Choroid plexus epithelial cell (primary cell): ENCODE data around the gene FBN1.

Source experiments
- DNase-seq: peaks from one replicate; pipeline ENCODE4 v3.0.0-alpha.2; 2010; ENCODE audit warnings: low read depth
- H3K4me3 ChIP-seq: 2 replicates; pipeline ENCODE4 v1.5.1; 2011; ENCODE audit warnings: low read depth, mild to moderate bottlenecking, control low read depth, low read length, moderate library complexity
- CTCF ChIP-seq: conservative IDR thresholded peaks from 2 replicates; pipeline ENCODE4 v1.5.1; 2011; ENCODE audit warnings: low read depth, mild to moderate bottlenecking, control low read depth, inconsistent platforms, low read length, moderate library complexity

The FBN1 gene

DNA sequence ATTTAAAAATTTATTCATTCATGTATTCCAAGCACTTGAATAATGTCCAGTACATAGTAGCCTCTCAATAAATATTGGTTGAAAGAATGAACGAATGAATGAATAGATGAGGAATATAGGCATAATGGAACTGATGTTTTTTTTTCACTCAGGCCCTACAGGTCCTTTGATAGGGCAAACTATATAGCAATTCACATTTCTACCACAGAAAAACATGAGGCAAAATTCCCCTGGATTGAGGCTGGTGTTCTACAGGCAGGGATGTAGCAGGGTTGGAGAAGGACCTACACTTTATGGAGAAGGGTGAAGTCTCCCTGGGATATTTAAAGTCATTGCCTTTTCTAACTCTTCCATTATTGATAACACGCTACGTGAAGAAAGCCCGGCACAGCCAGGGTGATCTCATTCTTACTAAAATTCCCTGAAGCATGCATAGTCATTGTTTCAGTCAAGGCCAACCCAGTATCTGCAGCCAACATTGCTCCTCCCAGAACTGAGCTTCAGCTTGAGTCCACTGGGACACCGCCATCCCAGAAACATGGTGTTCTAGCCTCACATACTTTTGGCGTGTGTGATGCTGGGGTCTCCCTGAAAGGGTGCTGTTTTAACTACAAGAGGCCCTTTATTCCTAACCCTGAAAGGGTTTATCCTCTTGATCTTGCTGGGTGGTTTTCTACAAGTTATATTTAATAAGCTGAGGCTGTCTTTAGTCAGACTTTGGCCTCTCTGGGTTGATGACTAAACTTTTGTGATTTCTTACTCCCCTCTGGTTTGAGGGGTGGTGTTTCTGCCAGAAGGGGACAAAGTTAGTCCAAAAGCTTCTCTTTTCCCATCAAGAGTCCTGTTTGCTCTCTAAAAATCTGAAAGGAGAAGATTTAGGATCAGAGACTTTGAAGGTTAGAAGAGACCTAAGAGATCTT is 25.9 kb upstream of the FBN1 start:
- H3K4me3 ChIP-seq, result no peak overlapping the region
- TF ChIP-seq CTCF, result no peak
- peak; percentile 78 for DNase-seq

DNA sequence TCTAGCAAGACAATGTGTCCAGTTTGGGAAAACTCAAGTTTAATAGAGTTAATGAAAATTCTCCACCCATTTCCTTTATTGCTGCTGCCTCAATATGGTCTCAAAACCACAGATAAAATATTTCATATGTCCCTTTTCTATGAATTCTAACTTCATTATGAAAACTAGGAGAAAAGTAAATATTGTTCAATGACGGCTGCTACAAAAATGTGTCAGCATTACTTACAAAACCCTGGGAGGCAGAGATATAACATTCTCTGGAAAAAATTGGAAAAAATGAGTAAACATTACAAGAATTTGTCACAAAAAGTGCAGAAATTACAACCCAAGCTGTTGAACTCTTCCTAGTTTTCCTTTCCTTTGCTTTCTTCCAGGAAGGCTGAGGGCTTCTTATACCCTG is 22.2 kb upstream of the FBN1 start:
- no peak for TF ChIP-seq CTCF
- DNase-seq, result peak; percentile 64
- H3K4me3 ChIP-seq, result no peak overlapping the region

DNA sequence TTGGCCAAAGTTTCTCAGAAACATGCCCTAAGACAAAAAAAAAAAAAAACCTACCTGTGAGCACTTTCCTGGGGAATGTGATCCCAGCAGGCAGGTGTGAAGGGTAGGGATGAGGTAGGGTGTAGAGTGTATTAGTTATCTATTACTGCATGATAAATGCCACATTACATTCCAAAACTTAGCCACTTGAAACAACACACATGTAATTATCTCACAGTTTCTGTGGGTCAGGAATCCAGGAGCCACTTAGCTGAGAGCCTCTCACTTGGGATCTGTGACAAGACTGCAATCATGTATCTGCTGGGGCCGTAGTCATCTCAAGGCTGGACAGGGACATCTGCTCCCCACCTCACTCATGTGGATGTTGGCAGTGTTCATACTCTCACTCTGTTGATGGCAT is 18.9 kb upstream of the FBN1 start:
- DNase-seq, result no peak
- H3K4me3 ChIP-seq, result no peak overlapping the region
- no peak for TF ChIP-seq CTCF

DNA sequence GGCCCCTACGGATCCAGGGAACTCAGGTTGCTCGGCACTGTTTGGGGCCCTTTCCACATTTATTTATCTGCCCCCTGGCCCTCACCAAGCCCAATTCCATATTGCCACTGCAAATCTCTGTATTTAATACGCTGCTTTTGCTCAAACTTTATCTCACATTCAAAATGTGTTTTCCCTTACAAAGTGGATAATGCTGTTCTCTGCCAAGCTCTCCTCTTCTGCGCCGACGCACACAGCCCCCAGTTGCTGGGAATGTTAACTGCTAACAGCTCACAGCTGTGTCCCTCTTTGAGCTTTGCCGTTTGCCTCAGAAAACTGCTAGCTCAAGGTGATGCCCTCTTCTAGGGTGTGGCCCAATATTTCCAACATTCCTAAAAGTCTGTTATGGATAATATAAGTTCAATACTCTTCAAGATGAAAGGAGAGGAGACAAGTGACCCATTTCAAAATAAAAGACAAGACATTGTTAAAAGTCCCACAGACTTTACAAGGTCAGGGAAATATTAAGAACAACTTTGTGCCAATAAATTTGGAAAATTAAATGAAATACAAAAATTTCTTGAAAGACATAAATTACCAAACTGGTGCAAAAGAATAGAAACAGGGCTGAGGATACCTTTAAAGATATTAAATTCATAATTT is 12.6 kb upstream of the FBN1 start:
- TF ChIP-seq CTCF, result no peak
- no peak for DNase-seq
- no peak overlapping the region for H3K4me3 ChIP-seq

DNA sequence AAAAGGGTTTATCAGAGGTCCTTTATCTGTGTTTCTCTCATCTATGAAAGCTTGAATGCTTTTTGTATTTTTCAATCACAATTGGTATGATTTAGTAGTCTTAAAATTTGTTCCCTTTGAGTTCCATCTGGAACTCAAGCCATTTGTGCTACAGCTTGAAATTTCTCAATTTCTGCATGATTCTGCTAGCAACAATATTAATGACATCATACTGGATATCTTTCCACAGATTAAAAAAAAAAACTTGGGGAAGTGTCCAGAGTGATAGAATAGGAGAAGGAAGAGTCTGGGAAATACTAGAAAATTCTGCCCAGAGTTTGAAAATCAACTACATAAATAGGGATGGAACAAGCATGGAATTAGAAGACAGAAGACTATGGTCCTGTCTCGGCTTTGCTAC is 9.3 kb upstream of the FBN1 start:
- TF ChIP-seq CTCF, result no peak
- DNase-seq, result no peak
- H3K4me3 ChIP-seq, result no peak overlapping the region

DNA sequence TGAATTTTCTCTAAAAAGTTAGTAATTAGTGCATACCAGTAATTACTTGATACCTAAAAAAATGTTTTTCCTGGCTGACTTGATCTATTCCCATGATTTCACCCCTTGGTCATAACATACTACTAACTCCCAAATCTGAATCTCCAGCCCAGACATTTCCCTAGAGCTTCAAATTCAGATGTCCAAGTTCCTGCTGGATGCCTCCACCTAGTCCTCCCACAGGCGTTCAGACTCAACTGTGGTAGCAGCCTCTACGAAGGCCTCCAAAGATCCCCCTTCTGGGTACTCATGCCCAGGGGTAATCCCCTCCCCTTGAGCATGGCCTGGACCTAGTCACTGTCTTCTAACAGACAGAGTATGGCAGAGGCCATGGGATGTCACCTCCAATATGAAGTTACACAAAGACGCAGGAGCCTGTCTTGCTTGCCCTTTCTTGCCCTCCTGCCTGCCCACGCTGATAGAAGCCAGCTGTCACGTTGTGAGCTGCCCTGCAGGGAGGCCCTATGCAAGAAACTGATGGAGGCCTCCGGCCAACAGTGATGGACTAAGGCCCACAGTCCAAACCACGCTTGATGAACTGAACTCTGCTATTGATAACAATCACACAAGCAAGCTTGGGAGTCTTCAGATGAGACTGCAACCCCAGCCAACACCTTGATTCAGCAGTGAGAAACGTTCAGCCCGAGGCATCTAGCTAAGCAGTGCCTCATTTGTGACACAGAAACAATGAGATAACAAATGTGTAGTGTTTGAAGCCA is 8.6 kb upstream of the FBN1 start:
- DNase-seq, result no peak
- no peak overlapping the region for H3K4me3 ChIP-seq
- TF ChIP-seq CTCF, result no peak
